Astrocyte (in vitro differentiated cells and primary cell): ENCODE data around the gene MROH2B. TPM values are rescaled to one million over a fixed set of nuclear protein-coding genes. Genes with fewer than 3 reads are reported as not detected.

Experiments used
- DNase-seq: peaks from one replicate; pipeline ENCODE4 v3.0.0-alpha.2; 2010; ENCODE audit warnings: low read depth
- FAIRE-seq: peaks from 2 replicates; lab custom pipeline; 2011; peaks lifted over from hg19 to GRCh38; lab: Jason Lieb, UNC
- H2AFZ ChIP-seq: 2 replicates; pipeline ENCODE4 v1.6.0; 2012; ENCODE audit warnings: low read depth, low read length, inconsistent platforms
- H3K27ac ChIP-seq: 2 replicates; pipeline ENCODE4 v1.5.1; 2011; ENCODE audit warnings: low read depth, low read length, inconsistent platforms
- H3K27me3 ChIP-seq: 2 replicates; pipeline ENCODE4 v1.6.0; 2011; ENCODE audit warnings: low read length, inconsistent platforms; ENCODE audit not compliant: insufficient read depth
- H3K36me3 ChIP-seq: 2 replicates; pipeline ENCODE4 v1.5.1; 2011; ENCODE audit warnings: low read length, inconsistent platforms; ENCODE audit not compliant: insufficient read depth
- H3K4me1 ChIP-seq: 2 replicates; pipeline ENCODE4 v1.5.1; 2011; ENCODE audit warnings: low read length, inconsistent platforms; ENCODE audit not compliant: insufficient read depth
- H3K4me2 ChIP-seq: 2 replicates; pipeline ENCODE4 v1.6.0; 2012; ENCODE audit warnings: low read length, inconsistent platforms
- H3K4me3 ChIP-seq: 2 replicates; pipeline ENCODE4 v1.5.1; 2011; ENCODE audit warnings: low read depth, mild to moderate bottlenecking, low read length, inconsistent platforms; ENCODE audit not compliant: insufficient read depth
- H3K79me2 ChIP-seq: 2 replicates; pipeline ENCODE4 v1.6.0; 2012; ENCODE audit warnings: mild to moderate bottlenecking, low read length, inconsistent platforms; ENCODE audit not compliant: insufficient read depth
- H3K9ac ChIP-seq: 2 replicates; pipeline ENCODE4 v1.6.0; 2012; ENCODE audit warnings: mild to moderate bottlenecking, low read length, inconsistent platforms
- H3K9me3 ChIP-seq: 2 replicates; pipeline ENCODE4 v1.5.1; 2012; ENCODE audit warnings: low read depth, mild to moderate bottlenecking, low read length, inconsistent platforms; ENCODE audit not compliant: insufficient read depth
- H4K20me1 ChIP-seq: 2 replicates; pipeline ENCODE4 v1.6.0; 2012; ENCODE audit warnings: low read length, inconsistent platforms; ENCODE audit not compliant: insufficient read depth
- H3K27ac Mint-ChIP-seq: one replicate; pipeline ENCODE4 v1.8.0; 2021; ENCODE audit warnings: mild to moderate bottlenecking, mixed read lengths; ENCODE audit not compliant: unreplicated experiment
- H3K27me3 Mint-ChIP-seq: one replicate; pipeline ENCODE4 v1.8.0; 2021; ENCODE audit warnings: low read depth, mixed read lengths; ENCODE audit not compliant: unreplicated experiment
- H3K36me3 Mint-ChIP-seq: one replicate; pipeline ENCODE4 v1.8.0; 2021; ENCODE audit warnings: low read depth, mixed read lengths; ENCODE audit not compliant: unreplicated experiment
- H3K4me1 Mint-ChIP-seq: one replicate; pipeline ENCODE4 v1.8.0; 2021; ENCODE audit warnings: low read depth, mixed read lengths; ENCODE audit not compliant: unreplicated experiment
- H3K4me3 Mint-ChIP-seq: one replicate; pipeline ENCODE4 v1.8.0; 2021; ENCODE audit warnings: mild to moderate bottlenecking, moderate library complexity, mixed read lengths; ENCODE audit not compliant: unreplicated experiment
- H3K9me3 Mint-ChIP-seq: one replicate; pipeline ENCODE4 v1.8.0; 2021; ENCODE audit warnings: mild to moderate bottlenecking, mixed read lengths; ENCODE audit not compliant: unreplicated experiment
- EZH2 ChIP-seq: IDR thresholded peaks from 2 replicates; pipeline ENCODE4 v1.6.1; 2012; ENCODE audit warnings: mild to moderate bottlenecking, low read length, inconsistent platforms; ENCODE audit not compliant: insufficient read depth
- total RNA-seq: library from RNA; stranded (reverse); gene quantifications from 2 replicates; pipeline ENCODE4 v1.2.1, GENCODE V29; 2021
- TF ChIP-seq, protein P1 (sequence below): IDR thresholded peaks from 2 replicates; pipeline ENCODE4 v1.5.1; 2011; ENCODE audit warnings: low read depth, mild to moderate bottlenecking, inconsistent platforms, low read length, moderate library complexity; ENCODE audit not compliant: insufficient read depth

MROH2B gene
- total RNA-seq, 1 donor from 2014 or later, result not detected

DNA sequence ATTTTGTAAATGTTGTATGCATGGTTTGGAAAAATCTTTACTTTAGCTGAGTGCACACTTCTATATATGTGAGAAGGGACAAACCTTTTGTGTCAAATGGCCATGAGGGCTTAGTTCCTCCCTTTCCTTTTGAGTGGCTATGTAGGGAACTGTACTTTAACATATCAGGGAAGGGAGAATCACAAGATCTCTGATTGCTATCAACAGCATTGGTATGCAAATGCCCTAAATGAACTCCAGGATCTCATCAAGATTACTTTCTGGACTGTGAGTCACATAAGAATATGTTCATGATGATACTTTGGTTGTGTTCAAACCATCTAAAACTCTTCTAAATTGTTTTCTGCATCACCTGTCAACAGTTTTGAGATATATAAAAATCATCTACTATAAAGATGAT is 31.2 kb upstream of the MROH2B start:
- no peak overlapping the region for H3K4me3 Mint-ChIP-seq
- H3K4me3 ChIP-seq, result no peak overlapping the region
- H2AFZ ChIP-seq, result no peak overlapping the region
- H3K36me3 ChIP-seq, result no peaks in the 10 kb centered on the region
- no peaks in the 10 kb centered on the region for H3K4me1 ChIP-seq
- H3K36me3 Mint-ChIP-seq, result no peaks in the 10 kb centered on the region
- no peaks in the 10 kb centered on the region for H3K79me2 ChIP-seq
- no peak overlapping the region for H3K27ac Mint-ChIP-seq
- H3K27me3 ChIP-seq, result no peaks in the 10 kb centered on the region
- no peak for TF ChIP-seq EZH2
- TF ChIP-seq, protein P1, sequence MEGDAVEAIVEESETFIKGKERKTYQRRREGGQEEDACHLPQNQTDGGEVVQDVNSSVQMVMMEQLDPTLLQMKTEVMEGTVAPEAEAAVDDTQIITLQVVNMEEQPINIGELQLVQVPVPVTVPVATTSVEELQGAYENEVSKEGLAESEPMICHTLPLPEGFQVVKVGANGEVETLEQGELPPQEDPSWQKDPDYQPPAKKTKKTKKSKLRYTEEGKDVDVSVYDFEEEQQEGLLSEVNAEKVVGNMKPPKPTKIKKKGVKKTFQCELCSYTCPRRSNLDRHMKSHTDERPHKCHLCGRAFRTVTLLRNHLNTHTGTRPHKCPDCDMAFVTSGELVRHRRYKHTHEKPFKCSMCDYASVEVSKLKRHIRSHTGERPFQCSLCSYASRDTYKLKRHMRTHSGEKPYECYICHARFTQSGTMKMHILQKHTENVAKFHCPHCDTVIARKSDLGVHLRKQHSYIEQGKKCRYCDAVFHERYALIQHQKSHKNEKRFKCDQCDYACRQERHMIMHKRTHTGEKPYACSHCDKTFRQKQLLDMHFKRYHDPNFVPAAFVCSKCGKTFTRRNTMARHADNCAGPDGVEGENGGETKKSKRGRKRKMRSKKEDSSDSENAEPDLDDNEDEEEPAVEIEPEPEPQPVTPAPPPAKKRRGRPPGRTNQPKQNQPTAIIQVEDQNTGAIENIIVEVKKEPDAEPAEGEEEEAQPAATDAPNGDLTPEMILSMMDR, result no peak
- no peaks in the 10 kb centered on the region for H3K9me3 ChIP-seq
- no peak overlapping the region for H3K9ac ChIP-seq
- H3K4me1 Mint-ChIP-seq, result no peaks in the 10 kb centered on the region
- H3K4me2 ChIP-seq, result no peak overlapping the region
- no peak for FAIRE-seq
- no peaks in the 10 kb centered on the region for H3K9me3 Mint-ChIP-seq
- no peak overlapping the region for H3K27ac ChIP-seq
- H4K20me1 ChIP-seq, result no peaks in the 10 kb centered on the region
- H3K27me3 Mint-ChIP-seq, result no peaks in the 10 kb centered on the region
- DNase-seq, result no peak

- H3K27me3 ChIP-seq, result no peaks in the 10 kb centered on the region
- H3K9me3 ChIP-seq, result no peaks in the 10 kb centered on the region
- DNase-seq (no peak), FAIRE-seq (no peak)
- H3K36me3 ChIP-seq, result no peaks in the 10 kb centered on the region
- no peaks in the 10 kb centered on the region for H3K4me1 ChIP-seq
- no peaks in the 10 kb centered on the region for H4K20me1 ChIP-seq
- H2AFZ ChIP-seq, result no peak overlapping the region
- H3K36me3 Mint-ChIP-seq, result no peaks in the 10 kb centered on the region
- H3K27me3 Mint-ChIP-seq, result no peaks in the 10 kb centered on the region
- H3K4me3 Mint-ChIP-seq, result no peak overlapping the region
- no peak overlapping the region for H3K27ac ChIP-seq
- H3K9ac ChIP-seq, result no peak overlapping the region
- H3K27ac Mint-ChIP-seq, result no peak overlapping the region
- no peaks in the 10 kb centered on the region for H3K9me3 Mint-ChIP-seq
- no peak overlapping the region for H3K4me2 ChIP-seq
- no peaks in the 10 kb centered on the region for H3K79me2 ChIP-seq
- no peak overlapping the region for H3K4me3 ChIP-seq
- H3K4me1 Mint-ChIP-seq, result no peaks in the 10 kb centered on the region
- TF ChIP-seq, protein P1, result no peak
- no peak for TF ChIP-seq EZH2
Measured at GRCh38 chr5:41097642-41098041, 26.5 kb upstream of the MROH2B start.

- Mint-ChIP-seq H3K27ac (no peak overlapping the region), H3K36me3 (no peaks in the 10 kb centered on the region), H3K27me3 (no peaks in the 10 kb centered on the region), H3K9me3 (no peaks in the 10 kb centered on the region), H3K4me3 (no peak overlapping the region), H3K4me1 (no peaks in the 10 kb centered on the region)
- Histone ChIP-seq H4K20me1 (no peaks in the 10 kb centered on the region), H3K79me2 (no peaks in the 10 kb centered on the region), H3K27me3 (no peaks in the 10 kb centered on the region), H3K9ac (no peak overlapping the region), H3K27ac (no peak overlapping the region), H3K4me3 (no peak overlapping the region), H3K36me3 (no peaks in the 10 kb centered on the region), H3K4me2 (no peak overlapping the region), H2AFZ (no peak overlapping the region), H3K9me3 (no peaks in the 10 kb centered on the region), H3K4me1 (no peaks in the 10 kb centered on the region)
- TF ChIP-seq, protein P1, result no peak
- no peak for TF ChIP-seq EZH2
- no peak for DNase-seq
- FAIRE-seq, result no peak
Measured at GRCh38 chr5:41095324-41096101, 24.4 kb upstream of the MROH2B start.
